NCI-H2227 (cell line): ENCODE measurements around the gene ZBTB16.

Experiments
- DNase-seq: peaks from one replicate; lab custom pipeline; 2025; ENCODE audit not compliant: unreplicated experiment; lab: John Stamatoyannopoulos, UW

ZBTB16 gene

DNA sequence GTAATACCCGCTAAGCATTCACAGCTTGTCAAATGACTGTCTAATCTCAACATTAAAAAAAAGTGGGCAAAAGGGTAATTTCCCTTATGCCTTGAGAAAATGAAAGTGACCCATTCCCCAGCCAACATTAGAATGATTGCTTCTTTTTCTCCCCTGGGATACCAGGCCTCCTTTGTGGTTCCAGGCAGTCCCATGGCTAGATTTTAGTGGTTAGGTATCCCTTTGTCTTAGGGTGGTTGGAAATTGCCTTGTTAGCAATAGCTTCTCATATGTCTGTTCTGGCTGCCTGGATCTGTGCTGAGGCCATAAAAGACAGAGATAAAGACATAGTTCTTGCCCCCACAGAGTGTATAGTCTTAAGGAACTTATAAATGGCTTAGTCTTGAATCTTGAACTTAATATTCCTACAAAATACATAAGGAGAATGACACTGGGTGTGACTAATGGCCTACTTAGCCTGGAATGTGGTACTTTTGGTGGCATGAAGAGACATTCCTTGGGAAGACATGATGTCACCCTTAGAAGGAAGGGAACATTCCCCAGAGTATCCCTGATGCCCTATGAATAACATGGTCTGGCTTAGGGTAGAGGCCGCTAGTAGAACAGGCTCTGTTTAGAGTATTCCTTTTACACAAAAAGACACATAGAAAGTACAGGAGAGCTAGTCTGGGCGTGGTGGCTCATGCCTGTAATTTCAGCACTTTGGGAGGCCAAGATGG, 90.3 kb downstream of the ZBTB16 start:
- no peak for DNase-seq

GRCh38 chr11:114150671-114151070, 91.2 kb downstream of the ZBTB16 start:
- no peak for DNase-seq

DNA sequence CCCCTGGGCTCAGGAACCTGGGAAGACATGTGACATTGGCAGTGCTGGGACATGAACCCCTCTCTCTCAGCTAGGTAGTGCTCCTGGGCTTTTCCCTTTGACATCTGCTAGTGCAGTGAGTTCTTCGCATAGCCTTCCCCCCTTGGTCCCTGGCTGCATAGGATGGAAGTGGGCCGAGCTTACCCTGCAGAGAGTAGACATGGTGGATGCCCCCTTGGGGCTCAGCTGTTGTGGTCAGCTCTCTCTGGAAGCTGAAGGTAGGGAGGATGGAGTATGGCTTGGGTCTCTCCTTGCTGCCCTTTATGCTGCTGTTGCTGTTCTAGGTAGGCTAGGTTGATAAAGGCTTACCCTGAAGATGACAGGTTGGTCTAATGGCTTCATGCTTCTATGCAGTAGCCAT, 92.1 kb downstream of the ZBTB16 start:
- no peak for DNase-seq

DNA sequence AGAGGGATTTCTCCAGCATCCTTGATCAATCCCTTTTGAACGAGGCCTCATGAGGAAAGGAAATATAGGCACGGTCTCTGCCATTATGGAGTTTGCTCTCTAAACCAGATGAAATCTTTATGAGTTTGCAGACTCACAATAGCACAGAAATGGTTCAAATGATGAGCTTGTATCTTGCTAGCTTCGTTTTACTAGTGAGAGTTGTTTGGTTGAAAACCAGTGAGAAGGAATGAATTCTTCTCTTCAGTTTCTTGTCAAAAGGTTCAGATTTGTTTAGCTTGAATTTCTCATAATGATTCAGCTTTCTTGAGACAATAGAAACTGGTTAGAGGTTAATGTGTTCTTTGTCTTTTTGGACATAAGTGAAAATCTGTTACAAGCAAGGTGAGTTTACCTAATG, 92.7 kb downstream of the ZBTB16 start:
- DNase-seq = no peak

DNA sequence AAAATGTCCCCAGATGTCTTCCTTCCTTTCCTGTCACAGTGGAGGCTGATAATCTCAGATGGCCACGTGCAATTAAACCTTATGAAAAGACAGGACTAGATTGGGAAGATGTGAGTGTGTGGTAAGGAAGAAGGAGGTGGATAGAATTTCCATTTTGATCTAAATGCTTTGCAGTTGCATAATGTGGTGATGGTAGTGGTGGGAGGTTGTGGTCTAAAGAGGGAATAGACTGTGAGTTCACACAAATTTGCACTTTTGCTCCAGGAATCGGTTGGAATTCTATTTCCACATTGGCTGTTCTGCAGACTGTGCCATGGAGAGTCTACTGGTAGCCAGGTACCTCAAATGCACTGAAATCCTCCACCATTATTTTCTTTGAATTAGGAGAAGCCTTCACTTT, 93.3 kb downstream of the ZBTB16 start:
- DNase-seq = no peak

GRCh38 chr11:114153224-114153623, 93.7 kb downstream of the ZBTB16 start:
- no peak for DNase-seq

DNA sequence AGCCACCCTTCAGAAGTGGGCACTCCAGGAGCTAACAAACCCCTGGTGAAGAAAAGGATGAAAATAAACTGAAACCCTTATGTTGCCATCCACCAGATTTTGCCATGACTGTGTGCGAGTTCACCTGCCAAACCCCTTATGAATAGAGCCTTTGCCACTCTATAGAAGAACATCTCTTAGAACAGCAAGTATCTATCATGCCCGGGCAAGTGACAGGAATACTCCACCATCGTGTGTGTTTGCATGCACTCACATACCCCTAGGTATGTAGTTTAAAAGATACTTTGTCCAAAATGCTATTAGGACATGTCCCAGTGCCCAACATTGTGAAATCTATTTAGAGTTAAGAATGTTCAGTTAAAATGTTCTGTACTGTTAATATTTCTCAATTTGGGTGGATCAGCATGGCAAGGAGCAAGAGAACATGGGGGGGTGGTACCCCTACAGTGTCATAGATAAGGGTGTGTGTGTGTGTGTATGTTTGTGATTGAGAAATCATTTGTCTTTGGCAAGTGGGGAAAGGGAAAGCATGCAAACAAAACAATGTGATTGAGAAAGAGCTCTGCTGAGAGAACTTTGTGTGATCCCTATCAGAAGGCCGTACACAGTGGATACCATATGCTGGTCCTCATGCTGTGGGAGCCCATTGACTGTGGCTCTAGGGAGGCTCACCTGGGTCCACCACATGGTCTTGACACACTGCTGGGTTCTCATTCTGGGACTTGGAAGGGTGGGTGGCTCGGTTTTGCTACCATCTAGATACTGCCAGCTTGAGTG, 94.9 kb downstream of the ZBTB16 start:
- no peak for DNase-seq

- no peak for DNase-seq
Measured at GRCh38 chr11:114155116-114155515, 95.6 kb downstream of the ZBTB16 start.

- no peak for DNase-seq
Measured at GRCh38 chr11:114156131-114156581, 96.6 kb downstream of the ZBTB16 start.

DNA sequence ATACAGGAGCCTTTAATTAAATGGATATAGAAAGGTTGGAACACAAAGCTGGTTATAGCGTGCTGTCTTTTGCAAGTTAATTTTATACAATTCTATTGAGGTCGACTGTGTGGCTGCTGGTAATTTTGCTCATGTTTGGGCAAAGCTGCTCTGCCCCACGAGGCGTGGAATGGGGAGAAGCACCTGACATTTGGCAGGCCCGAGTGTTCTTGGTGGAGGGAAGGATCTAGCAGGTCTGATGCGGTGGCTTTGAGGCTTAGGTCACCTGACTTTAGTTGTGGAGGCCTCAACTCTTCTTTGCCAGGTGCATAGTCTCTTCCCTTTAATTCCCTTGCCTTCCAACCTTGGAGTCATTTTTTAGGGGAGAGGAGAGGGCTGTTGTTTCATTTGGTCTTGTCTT, 97.3 kb downstream of the ZBTB16 start:
- DNase-seq = no peak

DNA sequence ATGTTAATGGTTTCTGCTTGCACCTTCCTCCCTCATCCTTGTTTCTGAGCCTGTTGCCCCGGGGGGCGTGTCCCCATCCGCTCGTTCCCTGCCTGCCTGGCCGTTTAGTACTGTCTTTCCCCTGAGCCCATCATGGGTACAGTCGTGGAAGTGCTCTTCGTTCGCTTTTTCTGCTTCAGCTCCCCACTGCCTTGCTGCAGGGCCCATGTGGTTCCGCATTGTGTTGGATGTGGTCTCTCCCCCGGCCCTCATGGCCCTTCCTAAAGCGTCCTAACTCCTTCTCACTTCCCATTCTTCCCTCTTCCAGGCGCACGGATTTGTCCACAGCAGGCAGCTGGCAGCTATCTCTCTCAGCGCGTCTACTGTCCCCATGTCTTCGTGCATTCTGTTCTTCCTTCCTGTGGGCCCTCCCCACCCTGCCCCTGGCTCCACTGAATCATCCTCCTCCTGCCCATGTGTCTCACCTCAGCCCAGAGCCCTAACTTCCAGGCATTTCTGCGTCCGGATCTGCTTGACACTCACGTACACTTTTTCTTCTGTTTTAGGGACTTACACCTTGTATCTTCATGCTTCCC, 98.1 kb downstream of the ZBTB16 start:
- no peak for DNase-seq

DNA sequence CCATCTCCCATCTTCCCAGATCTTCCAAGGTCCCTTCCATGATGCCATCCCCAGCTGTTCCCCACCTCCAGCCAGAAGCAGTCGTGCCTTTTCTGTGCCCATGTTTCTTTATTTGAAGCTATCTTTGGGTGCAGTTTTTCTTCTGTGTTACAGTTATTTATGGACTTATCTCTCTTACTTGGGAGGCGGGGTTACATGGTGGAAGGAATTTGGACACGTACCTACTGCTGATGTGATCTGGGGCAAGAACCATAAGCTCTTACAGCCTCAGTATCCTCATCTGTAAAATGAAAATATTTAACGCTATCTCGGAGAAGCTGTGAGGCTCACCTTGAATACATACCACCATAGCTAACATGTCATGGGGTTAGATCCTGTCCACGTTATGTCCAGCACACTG, 98.9 kb downstream of the ZBTB16 start:
- DNase-seq = no peak

DNA sequence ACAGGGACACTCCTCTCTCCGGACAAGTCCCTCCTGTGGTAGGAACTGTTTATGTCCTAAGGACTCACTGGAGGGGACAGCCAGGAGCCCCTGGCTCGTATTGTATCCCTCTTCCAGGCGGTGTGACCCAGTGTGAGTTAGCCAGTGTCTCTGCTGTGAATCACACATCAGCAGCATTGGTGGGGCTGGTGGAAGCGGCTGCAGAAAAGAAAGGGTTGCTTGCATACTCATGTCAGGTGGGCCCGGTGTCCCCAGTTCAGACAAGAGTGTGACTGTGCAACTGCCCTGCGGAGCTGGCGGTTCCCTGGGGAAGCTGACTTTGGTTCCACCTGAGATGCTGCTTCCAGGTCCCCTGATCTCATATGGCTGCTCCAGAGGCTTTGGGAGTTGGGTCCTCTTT, 99.4 kb downstream of the ZBTB16 start:
- DNase-seq = no peak

GRCh38 chr11:114159320-114159719, 99.8 kb downstream of the ZBTB16 start:
- no peak for DNase-seq

GRCh38 chr11:114159802-114160632, 100.5 kb downstream of the ZBTB16 start:
- DNase-seq = peak; percentile 93

- no peak for DNase-seq
Measured at GRCh38 chr11:114160894-114161293, 101.4 kb downstream of the ZBTB16 start.

DNA sequence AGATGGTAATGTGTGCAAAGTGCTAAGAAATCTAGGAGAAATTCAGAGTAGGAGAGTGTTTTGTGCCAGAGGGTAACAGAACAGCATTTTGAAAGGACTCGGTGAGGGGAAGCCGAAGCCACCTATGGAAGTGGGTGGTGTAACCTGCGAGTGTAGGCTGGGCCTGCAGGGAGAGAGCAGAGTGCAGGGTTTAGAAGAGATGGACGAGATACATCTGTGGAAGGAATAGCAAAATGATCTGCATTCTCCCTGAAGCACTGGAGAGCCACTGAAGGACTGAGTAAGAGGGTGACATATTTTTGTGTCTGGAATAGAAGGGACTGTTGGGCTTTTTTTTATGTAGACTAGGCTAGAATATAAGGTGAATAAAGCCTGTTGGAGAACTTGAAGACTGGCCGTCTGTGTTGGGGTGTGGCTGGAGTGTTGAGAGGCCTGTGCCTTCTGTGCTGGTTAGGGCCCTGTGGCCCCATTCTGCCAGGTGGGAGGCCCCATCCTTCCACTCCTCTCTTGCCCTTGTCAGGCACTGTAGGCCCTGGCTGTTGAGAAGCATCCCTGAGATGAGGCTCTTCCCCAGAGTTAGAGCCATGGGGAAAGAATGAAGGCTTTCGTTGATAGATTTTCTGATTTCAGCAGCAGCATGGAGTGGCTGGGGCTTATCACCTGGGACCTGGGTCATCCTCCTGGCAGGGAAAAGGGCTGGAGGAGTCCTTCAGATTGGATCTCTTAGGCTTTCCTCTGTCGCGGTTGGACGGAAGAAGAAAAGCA, 102.2 kb downstream of the ZBTB16 start:
- no peak for DNase-seq

DNA sequence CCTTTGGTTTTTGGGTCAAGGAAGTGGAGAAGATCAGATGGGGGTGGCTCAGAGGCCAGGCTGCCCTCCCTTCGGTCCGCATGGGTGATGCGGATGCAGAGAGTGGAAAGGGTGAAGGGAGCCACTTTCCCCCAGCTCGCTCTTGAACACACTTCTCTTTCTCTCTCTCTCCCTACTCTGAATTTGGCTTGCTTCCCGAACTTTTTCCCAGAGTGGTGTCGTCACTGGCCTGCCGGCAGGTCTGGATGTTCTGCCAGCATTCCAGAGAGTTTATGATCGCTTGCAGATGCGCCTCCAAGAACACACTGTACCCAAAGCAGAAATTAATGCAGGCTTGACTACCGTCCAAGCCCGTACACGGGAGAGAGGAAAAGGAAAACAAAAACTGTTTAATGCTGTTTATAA, 103.2 kb downstream of the ZBTB16 start:
- DNase-seq = peak; percentile 54

DNA sequence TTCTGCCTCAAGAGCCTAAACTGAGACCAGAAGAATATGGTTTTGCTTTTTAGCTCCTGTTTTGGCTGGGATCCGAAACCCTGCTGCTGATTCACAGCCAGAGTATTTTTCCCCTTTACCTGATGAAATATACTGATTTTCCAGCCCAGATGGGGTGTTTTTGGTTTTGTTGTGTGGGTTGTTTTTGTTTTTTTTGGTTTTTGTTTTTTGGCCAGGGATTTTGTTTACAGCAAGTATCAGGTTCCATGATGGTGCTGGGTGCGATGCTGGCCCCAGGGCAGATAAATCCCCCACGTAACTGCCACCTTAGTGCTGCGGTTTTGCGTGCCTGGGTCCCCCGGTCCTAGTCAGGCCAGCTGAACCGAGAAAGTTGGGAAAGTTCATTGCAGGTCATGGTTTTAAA, 103.7 kb downstream of the ZBTB16 start:
- no peak for DNase-seq

GRCh38 chr11:114163830-114164401, 104.4 kb downstream of the ZBTB16 start:
- DNase-seq = no peak
